Brain microvascular endothelial cell (primary cell): ENCODE data around the gene PA2G4.

Source experiments
- DNase-seq: peaks from one replicate; pipeline ENCODE4 v3.0.0-alpha.2; 2020
- H3K27ac ChIP-seq: fragments of 250-450 bp; sonication (Bioruptor Pico); 2 replicates; pipeline ENCODE4 v1.5.1; 2020; ENCODE audit warnings: mild to moderate bottlenecking, moderate library complexity
- H3K27me3 ChIP-seq: fragments of 250-450 bp; sonication (Bioruptor Pico); replicated peaks from 2 replicates; pipeline ENCODE4 v1.5.1; 2020; ENCODE audit warnings: mild to moderate bottlenecking
- H3K36me3 ChIP-seq: fragments of 250-450 bp; sonication (Bioruptor Pico); replicated peaks from 2 replicates; pipeline ENCODE4 v1.5.1; 2020; ENCODE audit warnings: mild to moderate bottlenecking
- H3K4me3 ChIP-seq: 2 replicates; pipeline ENCODE4 v1.5.1; 2011; ENCODE audit warnings: low read depth, mild to moderate bottlenecking, control low read depth, low read length, moderate library complexity
- CTCF ChIP-seq: IDR thresholded peaks from 2 replicates; pipeline ENCODE4 v1.5.1; 2011; ENCODE audit warnings: low read depth, mild to moderate bottlenecking, moderate library complexity, low read length, control low read depth, inconsistent platforms; ENCODE audit errors: missing control alignments
- in situ Hi-C: cut with HindIII; loops from 2 replicates; pipeline ENCODE4 v1.10.0; 2017; ENCODE audit warnings: low sequenced_read_pairs, low pct_ligation_motif_present

The PA2G4 gene

GRCh38 chr12:56097738-56098137, 6.6 kb upstream of the PA2G4 start:
- H3K4me3 ChIP-seq = no peak overlapping the region
- H3K36me3 ChIP-seq = no peaks in the 10 kb centered on the region
- H3K27me3 ChIP-seq = peaks cover 11% of the 10 kb centered on the region
- no peak for TF ChIP-seq CTCF
- no peak overlapping the region for H3K27ac ChIP-seq
- no peak for DNase-seq
- in situ Hi-C loops = no loop called here

DNA sequence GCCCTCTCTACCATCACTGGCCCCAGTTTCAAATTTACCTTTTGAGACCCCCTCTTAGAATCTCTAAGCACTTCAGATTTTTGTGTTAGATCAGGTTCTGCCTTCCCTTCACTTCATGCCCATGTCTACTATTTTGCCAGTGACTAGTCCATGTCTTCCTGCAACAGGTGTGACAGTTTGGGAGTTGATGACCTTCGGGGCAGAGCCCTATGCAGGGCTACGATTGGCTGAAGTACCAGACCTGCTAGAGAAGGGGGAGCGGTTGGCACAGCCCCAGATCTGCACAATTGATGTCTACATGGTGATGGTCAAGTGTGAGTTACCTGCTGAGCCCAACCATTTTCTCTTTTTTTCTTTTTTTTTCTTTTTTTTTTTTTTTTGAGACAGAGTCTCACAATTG, 5.8 kb upstream of the PA2G4 start:
- DNase-seq = no peak
- Histone ChIP-seq H3K4me3 (no peak overlapping the region), H3K36me3 (no peaks in the 10 kb centered on the region), H3K27ac (no peak overlapping the region), H3K27me3 (peaks cover 11% of the 10 kb centered on the region)
- in situ Hi-C loops = no loop called here
- TF ChIP-seq CTCF = no peak

GRCh38 chr12:56099787-56100186, 4.6 kb upstream of the PA2G4 start:
- in situ Hi-C loops = no loop called here
- H3K4me3 ChIP-seq = no peak overlapping the region
- H3K27me3 ChIP-seq = peaks cover 11% of the 10 kb centered on the region

GRCh38 chr12:56101045-56101444, 3.3 kb upstream of the PA2G4 start:
- H3K27me3 ChIP-seq = peaks cover 7% of the 10 kb centered on the region
- TF ChIP-seq CTCF = no peak
- no peak overlapping the region for H3K27ac ChIP-seq
- no peak overlapping the region for H3K4me3 ChIP-seq
- DNase-seq = no peak
- in situ Hi-C loops = no loop called here
- H3K36me3 ChIP-seq = no peaks in the 10 kb centered on the region

More at GRCh38 chr12:56099787-56100186, 4.6 kb upstream of the PA2G4 start:
- Histone ChIP-seq H3K36me3 (no peaks in the 10 kb centered on the region), H3K27ac (no peak overlapping the region)
- TF ChIP-seq CTCF = no peak
- DNase-seq = no peak

GRCh38 chr12:56102683-56103065, 1.7 kb upstream of the PA2G4 start:
- H3K27ac ChIP-seq = no peak overlapping the region
- in situ Hi-C loops = no loop called here
- H3K4me3 ChIP-seq = no peak overlapping the region
- DNase-seq = no peak
- peaks cover 10% of the 10 kb centered on the region for H3K36me3 ChIP-seq
- H3K27me3 ChIP-seq = no peaks in the 10 kb centered on the region
- TF ChIP-seq CTCF = no peak

DNA sequence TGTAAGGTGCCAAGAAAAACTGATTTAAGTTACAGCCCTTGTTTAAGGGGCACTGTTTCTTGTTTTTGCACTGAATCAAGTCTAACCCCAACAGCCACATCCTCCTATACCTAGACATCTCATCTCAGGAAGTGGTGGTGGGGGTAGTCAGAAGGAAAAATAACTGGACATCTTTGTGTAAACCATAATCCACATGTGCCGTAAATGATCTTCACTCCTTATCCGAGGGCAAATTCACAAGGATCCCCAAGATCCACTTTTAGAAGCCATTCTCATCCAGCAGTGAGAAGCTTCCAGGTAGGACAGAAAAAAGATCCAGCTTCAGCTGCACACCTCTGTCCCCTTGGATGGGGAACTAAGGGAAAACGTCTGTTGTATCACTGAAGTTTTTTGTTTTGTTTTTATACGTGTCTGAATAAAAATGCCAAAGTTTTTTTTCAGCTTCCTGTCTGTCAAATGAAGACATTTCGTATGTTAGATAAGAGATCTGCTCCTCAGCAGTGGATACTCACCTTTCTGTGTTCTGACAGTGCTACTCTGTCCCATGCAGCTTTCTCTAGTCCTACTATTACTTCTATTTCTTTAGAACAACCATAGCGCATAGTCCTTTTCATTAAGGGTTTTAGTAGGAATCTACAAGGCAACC, 1.2 kb upstream of the PA2G4 start:
- DNase-seq = no peak
- Histone ChIP-seq H3K27me3 (no peaks in the 10 kb centered on the region), H3K4me3 (no peak overlapping the region), H3K36me3 (peaks cover 15% of the 10 kb centered on the region), H3K27ac (no peak overlapping the region)
- in situ Hi-C loops = no loop called here
- TF ChIP-seq CTCF = no peak
